ENCODE results near the gene NECTIN2.

The NECTIN2 gene

DNA sequence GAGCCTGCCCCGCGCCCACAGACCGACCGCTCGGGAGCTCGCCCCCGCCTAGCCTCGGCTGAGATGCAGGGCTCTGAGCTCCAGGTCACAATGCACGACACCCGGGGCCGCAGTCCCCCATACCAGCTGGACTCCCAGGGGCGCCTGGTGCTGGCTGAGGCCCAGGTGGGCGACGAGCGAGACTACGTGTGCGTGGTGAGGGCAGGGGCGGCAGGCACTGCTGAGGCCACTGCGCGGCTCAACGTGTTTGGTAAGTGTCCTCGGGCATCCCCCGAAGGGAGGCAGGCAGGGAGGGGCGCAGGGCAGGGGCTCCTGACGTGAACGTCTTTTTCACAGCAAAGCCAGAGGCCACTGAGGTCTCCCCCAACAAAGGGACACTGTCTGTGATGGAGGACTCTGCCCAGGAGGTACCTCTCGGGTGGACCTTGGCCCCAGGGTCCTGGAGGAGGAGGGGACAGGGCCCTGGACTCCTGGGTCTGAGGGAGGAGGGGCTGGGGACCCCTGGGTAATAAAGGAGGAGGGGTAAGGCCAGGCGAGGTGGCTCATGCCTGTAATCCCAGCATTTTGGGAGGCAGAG is 33.9 kb upstream of the NECTIN2 start:
- TF ChIP-seq, protein P1, sequence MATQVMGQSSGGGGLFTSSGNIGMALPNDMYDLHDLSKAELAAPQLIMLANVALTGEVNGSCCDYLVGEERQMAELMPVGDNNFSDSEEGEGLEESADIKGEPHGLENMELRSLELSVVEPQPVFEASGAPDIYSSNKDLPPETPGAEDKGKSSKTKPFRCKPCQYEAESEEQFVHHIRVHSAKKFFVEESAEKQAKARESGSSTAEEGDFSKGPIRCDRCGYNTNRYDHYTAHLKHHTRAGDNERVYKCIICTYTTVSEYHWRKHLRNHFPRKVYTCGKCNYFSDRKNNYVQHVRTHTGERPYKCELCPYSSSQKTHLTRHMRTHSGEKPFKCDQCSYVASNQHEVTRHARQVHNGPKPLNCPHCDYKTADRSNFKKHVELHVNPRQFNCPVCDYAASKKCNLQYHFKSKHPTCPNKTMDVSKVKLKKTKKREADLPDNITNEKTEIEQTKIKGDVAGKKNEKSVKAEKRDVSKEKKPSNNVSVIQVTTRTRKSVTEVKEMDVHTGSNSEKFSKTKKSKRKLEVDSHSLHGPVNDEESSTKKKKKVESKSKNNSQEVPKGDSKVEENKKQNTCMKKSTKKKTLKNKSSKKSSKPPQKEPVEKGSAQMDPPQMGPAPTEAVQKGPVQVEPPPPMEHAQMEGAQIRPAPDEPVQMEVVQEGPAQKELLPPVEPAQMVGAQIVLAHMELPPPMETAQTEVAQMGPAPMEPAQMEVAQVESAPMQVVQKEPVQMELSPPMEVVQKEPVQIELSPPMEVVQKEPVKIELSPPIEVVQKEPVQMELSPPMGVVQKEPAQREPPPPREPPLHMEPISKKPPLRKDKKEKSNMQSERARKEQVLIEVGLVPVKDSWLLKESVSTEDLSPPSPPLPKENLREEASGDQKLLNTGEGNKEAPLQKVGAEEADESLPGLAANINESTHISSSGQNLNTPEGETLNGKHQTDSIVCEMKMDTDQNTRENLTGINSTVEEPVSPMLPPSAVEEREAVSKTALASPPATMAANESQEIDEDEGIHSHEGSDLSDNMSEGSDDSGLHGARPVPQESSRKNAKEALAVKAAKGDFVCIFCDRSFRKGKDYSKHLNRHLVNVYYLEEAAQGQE (IDR thresholded peaks at IDR 0.05; ENCODE audit: insufficient read depth in 1 of 2, low read depth in 2 of 2, low read length in 2 of 2), result no peak
- TF ChIP-seq FOXP2 (optimal IDR thresholded peaks at IDR 0.05; ENCODE audit: borderline replicate concordance, extremely low read depth, extremely low read length, insufficient read depth), result no peak
- no peak for TF ChIP-seq SIN3A (IDR thresholded peaks at IDR 0.05; ENCODE audit: borderline replicate concordance, insufficient read depth, low read length)
- no peak for TF ChIP-seq POLR2AphosphoS5 (IDR thresholded peaks at IDR 0.05; ENCODE audit: low read depth, low read length)
- TF ChIP-seq TAF1 (IDR thresholded peaks at IDR 0.05; ENCODE audit: borderline replicate concordance, insufficient read depth, low read length), result no peak

GRCh38 chr19:44813070-44813840 is 32.8 kb upstream of the NECTIN2 start:
- TF ChIP-seq SIN3A (IDR thresholded peaks at IDR 0.05; ENCODE audit: borderline replicate concordance, insufficient read depth, low read length), result no peak

DNA sequence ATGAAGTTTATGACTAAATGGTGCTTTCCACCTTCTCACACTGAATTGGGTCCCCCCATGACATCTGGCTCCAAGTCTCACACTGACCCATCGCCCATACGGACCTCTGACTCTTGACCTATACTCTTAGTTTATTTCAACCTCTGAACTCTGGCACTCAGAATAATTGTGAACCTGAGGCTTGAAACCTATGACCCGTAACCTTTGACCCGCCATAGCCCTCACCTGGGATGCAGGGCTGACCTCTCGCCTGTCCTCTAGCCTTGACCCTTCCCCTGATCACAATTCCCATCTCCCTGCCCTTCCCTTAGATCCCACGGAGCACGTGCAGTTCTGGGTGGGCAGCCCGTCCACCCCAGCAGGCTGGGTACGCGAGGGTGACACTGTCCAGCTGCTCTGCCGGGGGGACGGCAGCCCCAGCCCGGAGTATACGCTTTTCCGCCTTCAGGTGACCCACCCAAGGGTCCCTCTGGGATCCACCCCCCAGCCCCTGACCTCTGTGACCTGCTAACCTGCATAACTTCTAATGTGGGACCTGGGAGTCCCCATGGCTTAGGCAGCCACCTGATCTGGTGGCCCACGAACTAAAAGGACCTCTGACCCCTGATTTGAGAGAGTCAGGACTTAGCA is 32.1 kb upstream of the NECTIN2 start:
- no peak for TF ChIP-seq POLR2AphosphoS5 (IDR thresholded peaks at IDR 0.05; ENCODE audit: low read depth, low read length)
- no peak for TF ChIP-seq SIN3A (IDR thresholded peaks at IDR 0.05; ENCODE audit: borderline replicate concordance, insufficient read depth, low read length)
- TF ChIP-seq FOXP2 (optimal IDR thresholded peaks at IDR 0.05; ENCODE audit: borderline replicate concordance, extremely low read depth, extremely low read length, insufficient read depth), result no peak
- TF ChIP-seq, protein P1 (IDR thresholded peaks at IDR 0.05; ENCODE audit: insufficient read depth in 1 of 2, low read depth in 2 of 2, low read length in 2 of 2), result no peak
- no peak for TF ChIP-seq TAF1 (IDR thresholded peaks at IDR 0.05; ENCODE audit: borderline replicate concordance, insufficient read depth, low read length)

DNA sequence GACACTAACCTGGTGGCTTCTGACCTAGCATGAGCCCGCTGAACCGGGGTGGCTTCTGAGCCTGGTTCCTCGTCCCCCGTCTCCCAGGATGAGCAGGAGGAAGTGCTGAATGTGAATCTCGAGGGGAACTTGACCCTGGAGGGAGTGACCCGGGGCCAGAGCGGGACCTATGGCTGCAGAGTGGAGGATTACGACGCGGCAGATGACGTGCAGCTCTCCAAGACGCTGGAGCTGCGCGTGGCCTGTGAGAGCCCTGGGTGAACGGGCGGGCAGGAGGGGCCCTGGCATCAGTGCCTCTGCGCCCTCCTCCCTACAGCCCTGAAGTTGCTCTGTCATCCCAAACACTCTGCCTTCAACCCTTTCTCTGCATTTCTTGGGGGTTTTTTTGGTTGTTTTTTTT is 31.6 kb upstream of the NECTIN2 start:
- no peak for TF ChIP-seq POLR2AphosphoS5 (IDR thresholded peaks at IDR 0.05; ENCODE audit: low read depth, low read length)
- no peak for TF ChIP-seq TAF1 (IDR thresholded peaks at IDR 0.05; ENCODE audit: borderline replicate concordance, insufficient read depth, low read length)
- TF ChIP-seq SIN3A (IDR thresholded peaks at IDR 0.05; ENCODE audit: borderline replicate concordance, insufficient read depth, low read length), result no peak
- TF ChIP-seq, protein P1 (IDR thresholded peaks at IDR 0.05; ENCODE audit: insufficient read depth in 1 of 2, low read depth in 2 of 2, low read length in 2 of 2), result no peak
- TF ChIP-seq FOXP2 (optimal IDR thresholded peaks at IDR 0.05; ENCODE audit: borderline replicate concordance, extremely low read depth, extremely low read length, insufficient read depth), result no peak

- TF ChIP-seq POLR2AphosphoS5 (IDR thresholded peaks at IDR 0.05; ENCODE audit: low read depth, low read length), result no peak
Observed at GRCh38 chr19:44816301-44816700, 29.8 kb upstream of the NECTIN2 start.
